Measurements from ENCODE around the gene RPL36AL.
"Not testable (repeated sequence)": the region's sequence is repeated elsewhere in the genome, so short reads cannot be mapped to it uniquely, and the experiment has no call there.

The RPL36AL gene

GRCh38 chr14:49619273-49619672 is 1.2 kb downstream of the RPL36AL start:
- DNase-seq (ENCODE audit: low read depth), result not testable (repeated sequence)

GRCh38 chr14:49617852-49618519 is 2.4 kb downstream of the RPL36AL start:
- DNase-seq (ENCODE audit: low read depth), result no peak

- no peak for DNase-seq (ENCODE audit: low read depth)
Measured at GRCh38 chr14:49615776-49616175, 4.7 kb downstream of the RPL36AL start.

- no peak for DNase-seq (ENCODE audit: low read depth)
Measured at GRCh38 chr14:49614196-49614595, 6.2 kb downstream of the RPL36AL start.

- no peak for DNase-seq (ENCODE audit: low read depth)
Measured at GRCh38 chr14:49612671-49613070, 7.8 kb downstream of the RPL36AL start.

GRCh38 chr14:49612251-49612650 is 8.2 kb downstream of the RPL36AL start:
- no peak for DNase-seq (ENCODE audit: low read depth)

GRCh38 chr14:49607583-49607982 is 12.8 kb downstream of the RPL36AL start:
- no peak for DNase-seq (ENCODE audit: low read depth)

- DNase-seq (ENCODE audit: low read depth), result peak; percentile 67
Measured at GRCh38 chr14:49598485-49599300, 21.7 kb downstream of the RPL36AL start, which contains the start of gene LRR1. LRR1 (plus strand) TSS chr14:49598940; CDS start chr14:49599021, 81 bp downstream.

GRCh38 chr14:49598189-49598484 is 22.3 kb downstream of the RPL36AL start:
- no peak for DNase-seq (ENCODE audit: low read depth)

GRCh38 chr14:49594347-49595091 is 25.9 kb downstream of the RPL36AL start:
- DNase-seq (ENCODE audit: low read depth), result no peak

- no peak for DNase-seq (ENCODE audit: low read depth)
Measured at GRCh38 chr14:49593016-49593415, 27.4 kb downstream of the RPL36AL start.

- no peak for DNase-seq (ENCODE audit: low read depth)
Measured at GRCh38 chr14:49589387-49589786, 31.0 kb downstream of the RPL36AL start.

GRCh38 chr14:49586673-49587460 is 33.6 kb downstream of the RPL36AL start:
- peak; percentile 12 for DNase-seq (ENCODE audit: low read depth)

GRCh38 chr14:49585803-49586672 is 34.4 kb downstream of the RPL36AL start, which contains the start of gene RPS29:
RPS29 (minus strand) TSS chr14:49586380; CDS start chr14:49586346, 34 bp downstream.
- DNase-seq (ENCODE audit: low read depth), result peak; percentile 97

- not testable (repeated sequence) for DNase-seq (ENCODE audit: low read depth)
Measured at GRCh38 chr14:49584981-49585640, 35.3 kb downstream of the RPL36AL start.

- no peak for DNase-seq (ENCODE audit: low read depth)
Measured at GRCh38 chr14:49584058-49584457, 36.4 kb downstream of the RPL36AL start.

- DNase-seq (ENCODE audit: low read depth), result no peak
Measured at GRCh38 chr14:49583629-49584028, 36.8 kb downstream of the RPL36AL start.

GRCh38 chr14:49582113-49582977 is 38.1 kb downstream of the RPL36AL start:
- DNase-seq (ENCODE audit: low read depth), result no peak
